Vagina (tissue), 2 donors: ENCODE results near the gene TRIO.

Experiments used
- CTCF ChIP-seq, 3 experiments: fragments of 450-650 bp in 2 of 3; fragments of 200-600 bp in 1 of 3; sonication (generic) in 1 of 3; IDR thresholded peaks; one replicate each; pipeline ENCODE4 v1.5.1; 2017 to 2019; ENCODE audit warnings: antibody characterized with exemption in 3 of 3, mild to moderate bottlenecking in 2 of 3, moderate library complexity in 2 of 3
- POLR2AphosphoS5 ChIP-seq, 2 donors: sonication (generic); formaldehyde crosslinking; IDR thresholded peaks; one replicate each; pipeline ENCODE4 v1.9.0; 2017; ENCODE audit warnings: antibody characterized with exemption in 2 of 2, mild to moderate bottlenecking in 2 of 2, low read depth in 1 of 2; ENCODE audit not compliant: insufficient read depth in 1 of 2

DNA sequence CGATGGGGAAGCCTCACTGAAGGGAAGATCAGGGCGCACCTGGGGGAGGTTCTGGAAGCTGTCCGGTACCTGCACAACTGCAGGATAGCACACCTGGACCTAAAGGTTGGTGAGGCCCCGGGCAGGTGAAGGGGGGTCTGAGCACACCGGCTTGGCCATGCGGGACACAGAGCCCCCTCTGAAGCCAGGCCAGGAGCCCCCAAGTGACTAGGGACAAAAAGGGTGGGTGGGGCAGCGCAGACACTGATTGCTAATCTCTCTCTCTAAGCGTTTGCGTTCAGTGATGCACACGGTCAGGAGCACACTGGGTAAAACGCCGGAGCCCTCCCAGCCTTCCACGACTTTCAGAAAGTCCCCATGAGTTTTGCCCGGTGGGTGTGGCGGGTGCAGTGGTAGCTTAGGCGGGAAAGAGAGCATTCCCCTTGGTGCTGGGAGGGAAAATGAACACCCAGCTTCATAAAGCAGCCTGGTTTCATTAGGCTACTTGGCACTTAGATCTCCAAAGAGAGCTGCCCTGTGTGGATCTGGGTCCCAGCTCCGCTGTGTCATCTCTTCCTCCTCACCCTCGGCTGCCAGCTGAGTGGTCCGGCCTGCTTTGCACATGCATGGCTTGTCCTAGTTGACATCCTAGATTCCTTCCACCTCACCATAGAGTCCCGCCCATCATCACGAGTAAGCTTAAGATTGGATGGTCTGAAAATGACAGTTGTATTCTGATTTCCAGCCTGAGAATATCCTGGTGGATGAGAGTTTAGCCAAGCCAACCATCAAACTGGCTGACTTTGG lies 364.2 kb downstream of the TRIO start:
- no peak for TF ChIP-seq CTCF (IDR thresholded peaks at IDR 0.05)
- no peak for TF ChIP-seq POLR2AphosphoS5 (IDR thresholded peaks at IDR 0.05; ENCODE audit: insufficient read depth in 1 of 2, low read depth in 1 of 2)
